Glomerular visceral epithelial cell (primary cell): ENCODE measurements around the gene SCNN1B.
"Not testable (repeated sequence)": the region's sequence is repeated elsewhere in the genome, so short reads cannot be mapped to it uniquely, and the experiment has no call there.

ENCODE experiments used
- DNase-seq: peaks from one replicate; pipeline ENCODE4 v3.0.0-alpha.2; 2016; ENCODE audit errors: extremely low spot score

The SCNN1B gene

GRCh38 chr16:23379707-23380106 is 77.6 kb downstream of the SCNN1B start:
- no peak for DNase-seq

GRCh38 chr16:23380501-23380951 is 78.4 kb downstream of the SCNN1B start:
- no peak for DNase-seq

- DNase-seq = not testable (repeated sequence)
Observed at GRCh38 chr16:23381702-23382101, 79.6 kb downstream of the SCNN1B start.

- DNase-seq = no peak
Observed at GRCh38 chr16:23382279-23382678, 80.2 kb downstream of the SCNN1B start.

- no peak for DNase-seq
Observed at GRCh38 chr16:23383881-23384280, 81.8 kb downstream of the SCNN1B start.

- no peak for DNase-seq
Observed at GRCh38 chr16:23384878-23385277, 82.8 kb downstream of the SCNN1B start.

- no peak for DNase-seq
Observed at GRCh38 chr16:23385441-23385840, 83.3 kb downstream of the SCNN1B start.

- DNase-seq = no peak
Observed at GRCh38 chr16:23387666-23388065, 85.6 kb downstream of the SCNN1B start.

- no peak for DNase-seq
Observed at GRCh38 chr16:23388786-23389185, 86.7 kb downstream of the SCNN1B start.

- no peak for DNase-seq
Observed at GRCh38 chr16:23389201-23389600, 87.1 kb downstream of the SCNN1B start.

GRCh38 chr16:23389936-23390335 is 87.8 kb downstream of the SCNN1B start:
- not testable (repeated sequence) for DNase-seq

GRCh38 chr16:23391381-23392222 is 89.5 kb downstream of the SCNN1B start:
- no peak for DNase-seq

- no peak for DNase-seq
Observed at GRCh38 chr16:23392223-23392600, 90.1 kb downstream of the SCNN1B start.

GRCh38 chr16:23394141-23394831 is 92.2 kb downstream of the SCNN1B start:
- DNase-seq = no peak

- DNase-seq = no peak
Observed at GRCh38 chr16:23395732-23396131, 93.6 kb downstream of the SCNN1B start.

GRCh38 chr16:23397464-23397863 is 95.4 kb downstream of the SCNN1B start:
- no peak for DNase-seq

GRCh38 chr16:23398987-23399805 is 97.1 kb downstream of the SCNN1B start:
- DNase-seq = no peak

GRCh38 chr16:23400447-23400846 is 98.3 kb downstream of the SCNN1B start:
- DNase-seq = not testable (repeated sequence)

GRCh38 chr16:23401139-23401538 is 99.0 kb downstream of the SCNN1B start:
- no peak for DNase-seq

- DNase-seq = no peak
Observed at GRCh38 chr16:23402100-23402499, 100.0 kb downstream of the SCNN1B start.

- DNase-seq = no peak
Observed at GRCh38 chr16:23403547-23403946, 101.4 kb downstream of the SCNN1B start.

- DNase-seq = no peak
Observed at GRCh38 chr16:23406024-23406423, 103.9 kb downstream of the SCNN1B start.
